ENCODE data around the gene EEF1AKMT3.
A peak's percentile ranks its signal among the peaks of the same experiment; 100 is the strongest.

Gene EEF1AKMT3

DNA sequence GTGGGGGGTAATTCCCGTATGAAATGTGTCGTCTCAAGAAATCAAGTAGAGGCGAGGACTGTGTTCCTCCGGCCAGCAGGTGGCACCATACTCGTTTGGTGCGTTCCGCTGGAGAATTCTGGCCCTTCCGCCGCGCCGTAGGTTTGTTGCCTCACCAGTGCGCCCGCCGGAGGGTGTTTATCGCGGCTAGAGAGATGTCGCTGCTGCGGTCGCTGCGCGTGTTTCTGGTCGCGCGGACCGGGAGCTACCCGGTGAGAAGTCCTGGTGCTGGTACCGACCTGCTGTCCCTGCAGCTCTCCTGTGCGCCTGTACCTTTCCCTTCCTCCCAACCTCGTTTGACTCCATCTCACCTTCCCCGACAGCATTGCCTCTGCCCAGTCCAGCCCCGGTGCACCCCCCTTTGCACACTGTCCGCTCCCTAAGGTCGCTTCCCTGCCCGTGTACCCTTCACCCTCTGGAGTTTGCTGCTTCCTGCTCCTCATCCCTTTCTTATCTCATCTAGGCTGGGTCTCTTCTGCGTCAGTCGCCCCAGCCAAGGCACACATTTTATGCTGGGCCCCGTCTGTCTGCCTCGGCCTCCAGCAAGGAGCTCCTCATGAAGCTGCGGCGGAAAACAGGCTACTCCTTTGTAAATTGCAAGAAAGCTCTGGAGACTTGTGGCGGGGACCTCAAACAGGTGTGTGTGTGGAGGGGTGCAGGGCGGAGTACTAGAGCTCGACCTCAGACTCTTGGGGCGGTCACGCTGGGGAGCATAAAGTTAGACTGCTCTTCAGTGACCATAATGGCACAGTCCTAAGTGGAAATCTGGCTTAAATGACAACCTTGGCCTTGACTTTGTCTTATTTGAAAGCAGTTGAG is 10.4 kb downstream of the EEF1AKMT3 start, which contains the start of gene TSFM:
TSFM (plus strand) TSS at position 180 of the 858 bp plus-strand sequence; CDS start at position 195, 15 bp downstream.
- no peaks in the 10 kb centered on the region for H3K9me3 ChIP-seq (ENCODE audit: low read length)
- H3K27ac ChIP-seq (ENCODE audit: low read depth, low read length), result peak within 1 kb of the TSS; percentile 59
- peaks cover 30% of the 10 kb centered on the region for H3K36me3 ChIP-seq (ENCODE audit: insufficient read depth, low read length)

DNA sequence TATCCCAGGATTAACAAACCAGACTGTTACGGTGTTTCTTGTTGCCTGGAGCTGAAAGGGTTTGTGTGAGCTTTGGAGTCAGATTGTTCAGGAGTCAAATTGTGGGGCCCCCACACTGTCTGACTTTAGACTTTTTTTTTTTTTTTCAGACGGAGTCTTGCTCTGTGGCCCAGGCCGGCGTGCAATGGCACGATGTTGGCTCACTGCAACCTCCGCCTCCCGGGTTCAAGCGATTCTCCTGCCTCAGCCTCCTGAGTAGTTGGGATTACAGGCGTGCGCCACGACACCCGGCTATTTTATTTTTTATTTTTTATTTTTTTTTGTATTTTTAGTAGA is 11.0 kb downstream of the EEF1AKMT3 start:
- peak overlapping the region; percentile 83 for H3K9ac ChIP-seq (ENCODE audit: low read length)
- no peak overlapping the region for H3K27ac ChIP-seq (ENCODE audit: low read depth, low read length)
- H3K27me3 ChIP-seq (ENCODE audit: control insufficient read depth in 1 of 2, insufficient read depth in 2 of 2, low read length in 2 of 2), result no peaks in the 10 kb centered on the region
- peaks cover 30% of the 10 kb centered on the region for H3K36me3 ChIP-seq (ENCODE audit: insufficient read depth, low read length)
- peak overlapping the region in 1 of 2 donors; percentile 100 for H3K4me3 ChIP-seq (ENCODE audit: low read depth in 1 of 2, low read length in 2 of 2)
- peaks cover 10% of the 10 kb centered on the region for H3K4me1 ChIP-seq (ENCODE audit: insufficient read depth, low read length)
- H3K9me3 ChIP-seq (ENCODE audit: low read length), result no peaks in the 10 kb centered on the region

More for the DNA sequence above, 10.4 kb downstream of the EEF1AKMT3 start, which contains the start of gene TSFM:
- H3K27me3 ChIP-seq (ENCODE audit: control insufficient read depth in 1 of 2, insufficient read depth in 2 of 2, low read length in 2 of 2), result no peaks in the 10 kb centered on the region
- peaks cover 10% of the 10 kb centered on the region for H3K4me1 ChIP-seq (ENCODE audit: insufficient read depth, low read length)
- H3K4me3 ChIP-seq (ENCODE audit: low read depth in 1 of 2, low read length in 2 of 2), result peak within 1 kb of the TSS; percentile 66 to 100
- H3K9ac ChIP-seq (ENCODE audit: low read length), result peak within 1 kb of the TSS; percentile 83

- Histone ChIP-seq H3K9me3 (ENCODE audit: low read length) (no peaks in the 10 kb centered on the region), H3K4me1 (ENCODE audit: insufficient read depth, low read length) (peaks cover 10% of the 10 kb centered on the region), H3K9ac (ENCODE audit: low read length) (no peak overlapping the region), H3K27ac (ENCODE audit: low read depth, low read length) (no peak overlapping the region), H3K4me3 (ENCODE audit: low read depth in 1 of 2, low read length in 2 of 2) (no peak overlapping the region), H3K27me3 (ENCODE audit: control insufficient read depth in 1 of 2, insufficient read depth in 2 of 2, low read length in 2 of 2) (no peaks in the 10 kb centered on the region), H3K36me3 (ENCODE audit: insufficient read depth, low read length) (peaks cover 30% of the 10 kb centered on the region)
These were observed 11.4 kb downstream of the EEF1AKMT3 start for GRCh38 chr12:57783861-57784260.

DNA sequence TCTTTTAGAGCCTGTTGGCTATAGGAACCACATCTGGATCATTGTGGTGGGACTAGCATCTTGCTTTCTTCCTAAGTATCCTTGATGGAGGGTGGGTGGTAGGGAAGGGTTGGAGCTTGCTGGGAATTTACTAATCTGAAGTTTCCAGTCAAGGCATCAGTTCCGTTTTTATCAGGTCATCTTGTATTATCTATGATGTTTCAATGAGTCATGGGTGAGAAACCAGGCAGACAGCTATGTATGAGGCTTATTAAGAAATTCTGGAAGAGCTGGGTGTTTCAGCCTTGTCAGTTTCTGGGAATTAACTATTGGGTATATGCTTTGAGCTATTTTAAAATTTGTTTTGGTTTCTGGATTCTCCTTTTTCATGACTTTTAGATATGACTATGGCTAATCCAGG is 21.5 kb downstream of the EEF1AKMT3 start:
- H3K9me3 ChIP-seq (ENCODE audit: low read length), result no peaks in the 10 kb centered on the region
- H3K36me3 ChIP-seq (ENCODE audit: insufficient read depth, low read length), result peaks cover 38% of the 10 kb centered on the region
- no peaks in the 10 kb centered on the region for H3K4me1 ChIP-seq (ENCODE audit: insufficient read depth, low read length)
- no peaks in the 10 kb centered on the region for H3K27me3 ChIP-seq (ENCODE audit: control insufficient read depth in 1 of 2, insufficient read depth in 2 of 2, low read length in 2 of 2)
- H3K9ac ChIP-seq (ENCODE audit: low read length), result no peak overlapping the region
- H3K27ac ChIP-seq (ENCODE audit: low read depth, low read length), result no peak overlapping the region
- H3K4me3 ChIP-seq (ENCODE audit: low read depth in 1 of 2, low read length in 2 of 2), result no peak overlapping the region

DNA sequence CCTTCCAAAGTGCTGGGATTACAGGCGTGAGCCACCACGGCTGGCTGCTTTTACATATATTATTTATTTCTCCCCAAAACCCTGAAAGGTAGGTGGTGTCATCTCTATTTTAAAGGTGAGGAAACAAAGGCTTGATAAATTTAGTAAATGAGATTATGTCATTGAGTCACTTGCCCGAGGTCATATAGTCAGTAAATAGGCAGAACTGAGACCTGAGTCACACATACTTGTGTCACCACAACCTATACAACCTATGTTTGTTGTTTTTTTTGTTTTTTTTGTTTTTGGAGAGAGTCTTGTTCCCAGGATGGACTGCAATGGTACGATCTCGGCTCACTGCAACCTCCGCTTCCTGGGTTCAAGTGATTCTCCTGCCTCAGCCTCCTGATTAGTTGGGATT is 22.9 kb downstream of the EEF1AKMT3 start:
- Histone ChIP-seq H3K9me3 (ENCODE audit: low read length) (no peaks in the 10 kb centered on the region), H3K9ac (ENCODE audit: low read length) (no peak overlapping the region), H3K4me1 (ENCODE audit: insufficient read depth, low read length) (no peaks in the 10 kb centered on the region), H3K27me3 (ENCODE audit: control insufficient read depth in 1 of 2, insufficient read depth in 2 of 2, low read length in 2 of 2) (no peaks in the 10 kb centered on the region), H3K4me3 (ENCODE audit: low read depth in 1 of 2, low read length in 2 of 2) (no peak overlapping the region), H3K27ac (ENCODE audit: low read depth, low read length) (no peak overlapping the region), H3K36me3 (ENCODE audit: insufficient read depth, low read length) (peaks cover 51% of the 10 kb centered on the region)

- no peak overlapping the region for H3K9ac ChIP-seq (ENCODE audit: low read length)
- H3K27me3 ChIP-seq (ENCODE audit: control insufficient read depth in 1 of 2, insufficient read depth in 2 of 2, low read length in 2 of 2), result no peaks in the 10 kb centered on the region
- peaks cover 47% of the 10 kb centered on the region for H3K36me3 ChIP-seq (ENCODE audit: insufficient read depth, low read length)
- H3K4me3 ChIP-seq (ENCODE audit: low read depth in 1 of 2, low read length in 2 of 2), result no peak overlapping the region
- no peaks in the 10 kb centered on the region for H3K4me1 ChIP-seq (ENCODE audit: insufficient read depth, low read length)
- H3K9me3 ChIP-seq (ENCODE audit: low read length), result no peaks in the 10 kb centered on the region
- no peak overlapping the region for H3K27ac ChIP-seq (ENCODE audit: low read depth, low read length)
These were observed 24.6 kb downstream of the EEF1AKMT3 start for GRCh38 chr12:57796996-57797395.

DNA sequence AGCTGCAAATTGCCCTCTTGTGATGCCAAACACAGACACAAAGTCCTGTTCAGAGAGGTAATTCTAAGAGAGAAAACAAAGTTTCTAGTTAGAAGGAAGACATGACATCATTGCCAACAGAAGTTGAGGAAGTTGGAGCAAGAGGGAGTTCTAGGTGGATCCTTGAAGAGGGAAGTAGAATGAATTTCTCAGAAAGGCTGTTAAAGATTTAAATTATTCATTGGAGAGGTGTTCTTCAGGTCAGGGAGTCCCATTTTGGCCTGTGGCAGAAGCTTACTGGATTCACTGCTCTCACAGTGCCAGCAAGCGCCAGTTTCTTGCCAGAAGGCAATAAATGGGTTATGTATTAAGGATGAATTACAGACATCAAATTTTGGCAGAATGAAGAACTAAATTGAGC is 25.5 kb downstream of the EEF1AKMT3 start:
- H3K27ac ChIP-seq (ENCODE audit: low read depth, low read length), result no peak overlapping the region
- H3K4me1 ChIP-seq (ENCODE audit: insufficient read depth, low read length), result no peaks in the 10 kb centered on the region
- peaks cover 56% of the 10 kb centered on the region for H3K36me3 ChIP-seq (ENCODE audit: insufficient read depth, low read length)
- no peaks in the 10 kb centered on the region for H3K27me3 ChIP-seq (ENCODE audit: control insufficient read depth in 1 of 2, insufficient read depth in 2 of 2, low read length in 2 of 2)
- H3K9ac ChIP-seq (ENCODE audit: low read length), result no peak overlapping the region
- H3K9me3 ChIP-seq (ENCODE audit: low read length), result no peaks in the 10 kb centered on the region
- H3K4me3 ChIP-seq (ENCODE audit: low read depth in 1 of 2, low read length in 2 of 2), result no peak overlapping the region

GRCh38 chr12:57800965-57801364 is 28.6 kb downstream of the EEF1AKMT3 start:
- H3K36me3 ChIP-seq (ENCODE audit: insufficient read depth, low read length), result peaks cover 44% of the 10 kb centered on the region
- no peak overlapping the region for H3K9ac ChIP-seq (ENCODE audit: low read length)
- H3K9me3 ChIP-seq (ENCODE audit: low read length), result no peaks in the 10 kb centered on the region
- H3K4me3 ChIP-seq (ENCODE audit: low read depth in 1 of 2, low read length in 2 of 2), result no peak overlapping the region
- no peaks in the 10 kb centered on the region for H3K27me3 ChIP-seq (ENCODE audit: control insufficient read depth in 1 of 2, insufficient read depth in 2 of 2, low read length in 2 of 2)
- no peaks in the 10 kb centered on the region for H3K4me1 ChIP-seq (ENCODE audit: insufficient read depth, low read length)
- no peak overlapping the region for H3K27ac ChIP-seq (ENCODE audit: low read depth, low read length)

DNA sequence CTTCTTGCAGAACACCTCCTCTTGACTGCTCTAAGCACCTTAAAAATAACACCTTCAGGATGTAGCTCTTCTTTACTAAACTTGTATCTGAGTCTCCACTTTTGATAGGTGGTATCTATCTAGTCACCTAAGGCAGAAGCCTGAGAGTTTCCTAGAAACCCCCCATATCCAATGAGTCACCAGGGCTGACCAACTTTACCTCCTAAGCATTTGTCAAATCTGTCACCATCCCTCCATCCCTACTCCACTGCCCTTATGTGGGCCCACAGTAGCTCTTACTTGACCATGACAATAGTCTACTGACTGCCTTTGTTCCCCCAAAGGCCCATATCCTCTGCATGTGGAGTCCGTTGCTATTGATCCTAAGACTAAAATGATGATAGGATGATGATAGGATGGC is 30.2 kb downstream of the EEF1AKMT3 start:
- Histone ChIP-seq H3K27ac (ENCODE audit: low read depth, low read length) (no peak overlapping the region), H3K4me1 (ENCODE audit: insufficient read depth, low read length) (no peaks in the 10 kb centered on the region), H3K9me3 (ENCODE audit: low read length) (no peaks in the 10 kb centered on the region), H3K27me3 (ENCODE audit: control insufficient read depth in 1 of 2, insufficient read depth in 2 of 2, low read length in 2 of 2) (no peaks in the 10 kb centered on the region), H3K4me3 (ENCODE audit: low read depth in 1 of 2, low read length in 2 of 2) (no peak overlapping the region), H3K9ac (ENCODE audit: low read length) (no peak overlapping the region), H3K36me3 (ENCODE audit: insufficient read depth, low read length) (peaks cover 47% of the 10 kb centered on the region)

DNA sequence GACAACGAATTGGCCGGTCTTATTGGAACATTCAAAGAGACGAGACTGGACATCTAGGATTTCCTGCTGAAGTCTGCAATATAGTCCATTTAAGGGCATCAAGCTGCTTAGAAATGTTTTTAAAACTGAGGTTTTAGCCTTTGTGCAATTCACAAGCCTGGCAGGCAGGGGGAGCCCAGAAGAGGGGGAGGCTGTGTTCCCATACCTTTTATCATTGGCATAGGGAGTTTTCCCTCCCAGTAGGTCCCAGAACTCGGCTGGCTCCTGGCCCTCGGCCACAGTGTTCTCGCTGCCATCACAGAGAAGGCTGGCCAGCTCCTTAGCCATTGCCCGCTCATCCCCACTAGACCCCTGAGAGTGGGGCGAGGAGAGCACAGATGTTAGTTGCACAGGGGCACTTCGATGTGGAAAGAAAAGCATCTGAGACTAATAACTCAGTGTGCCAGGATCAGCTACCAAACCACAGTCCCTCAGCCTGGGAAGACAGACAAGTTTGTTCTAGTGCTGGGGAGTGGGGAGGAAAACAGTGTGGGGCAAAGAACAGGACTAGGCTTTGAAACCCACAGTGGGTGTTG is 31.0 kb downstream of the EEF1AKMT3 start:
- no peaks in the 10 kb centered on the region for H3K9me3 ChIP-seq (ENCODE audit: low read length)
- no peak overlapping the region for H3K4me3 ChIP-seq (ENCODE audit: low read depth in 1 of 2, low read length in 2 of 2)
- H3K9ac ChIP-seq (ENCODE audit: low read length), result no peak overlapping the region
- H3K27ac ChIP-seq (ENCODE audit: low read depth, low read length), result peak overlapping the region; percentile 49
- no peaks in the 10 kb centered on the region for H3K27me3 ChIP-seq (ENCODE audit: control insufficient read depth in 1 of 2, insufficient read depth in 2 of 2, low read length in 2 of 2)
- H3K36me3 ChIP-seq (ENCODE audit: insufficient read depth, low read length), result peaks cover 55% of the 10 kb centered on the region
- no peaks in the 10 kb centered on the region for H3K4me1 ChIP-seq (ENCODE audit: insufficient read depth, low read length)

- Histone ChIP-seq H3K4me3 (ENCODE audit: low read depth in 1 of 2, low read length in 2 of 2) (no peak overlapping the region), H3K36me3 (ENCODE audit: insufficient read depth, low read length) (peaks cover 66% of the 10 kb centered on the region), H3K27ac (ENCODE audit: low read depth, low read length) (no peak overlapping the region), H3K4me1 (ENCODE audit: insufficient read depth, low read length) (no peaks in the 10 kb centered on the region), H3K9me3 (ENCODE audit: low read length) (no peaks in the 10 kb centered on the region), H3K27me3 (ENCODE audit: control insufficient read depth in 1 of 2, insufficient read depth in 2 of 2, low read length in 2 of 2) (no peaks in the 10 kb centered on the region), H3K9ac (ENCODE audit: low read length) (no peak overlapping the region)
These were observed 34.3 kb downstream of the EEF1AKMT3 start for GRCh38 chr12:57806677-57807076.

Data from muscle layer of colon (tissue), 2 donors.